ENCODE measurements around the gene SFRP4.

DNA sequence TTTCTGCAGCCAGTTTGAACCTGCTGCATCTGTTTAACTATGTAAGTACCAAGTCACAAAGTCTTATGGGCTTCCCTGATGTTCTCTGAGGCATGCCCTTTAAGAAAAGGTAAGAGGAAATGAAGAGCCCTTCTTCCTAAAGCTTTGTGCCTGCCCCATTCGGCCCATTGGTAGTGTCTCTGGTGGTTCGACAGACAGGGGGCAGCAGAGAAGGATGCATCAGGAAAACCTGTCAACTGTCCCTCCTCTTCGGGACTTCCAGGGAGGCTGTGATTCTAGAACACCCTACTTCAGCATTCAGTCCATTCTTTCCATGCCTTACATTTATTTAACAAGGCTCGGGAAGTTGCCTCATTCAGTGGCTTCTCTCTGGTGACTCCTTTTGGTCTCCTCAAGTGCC lies 1.9 kb upstream of the SFRP4 start:
- TF ChIP-seq, protein P1, sequence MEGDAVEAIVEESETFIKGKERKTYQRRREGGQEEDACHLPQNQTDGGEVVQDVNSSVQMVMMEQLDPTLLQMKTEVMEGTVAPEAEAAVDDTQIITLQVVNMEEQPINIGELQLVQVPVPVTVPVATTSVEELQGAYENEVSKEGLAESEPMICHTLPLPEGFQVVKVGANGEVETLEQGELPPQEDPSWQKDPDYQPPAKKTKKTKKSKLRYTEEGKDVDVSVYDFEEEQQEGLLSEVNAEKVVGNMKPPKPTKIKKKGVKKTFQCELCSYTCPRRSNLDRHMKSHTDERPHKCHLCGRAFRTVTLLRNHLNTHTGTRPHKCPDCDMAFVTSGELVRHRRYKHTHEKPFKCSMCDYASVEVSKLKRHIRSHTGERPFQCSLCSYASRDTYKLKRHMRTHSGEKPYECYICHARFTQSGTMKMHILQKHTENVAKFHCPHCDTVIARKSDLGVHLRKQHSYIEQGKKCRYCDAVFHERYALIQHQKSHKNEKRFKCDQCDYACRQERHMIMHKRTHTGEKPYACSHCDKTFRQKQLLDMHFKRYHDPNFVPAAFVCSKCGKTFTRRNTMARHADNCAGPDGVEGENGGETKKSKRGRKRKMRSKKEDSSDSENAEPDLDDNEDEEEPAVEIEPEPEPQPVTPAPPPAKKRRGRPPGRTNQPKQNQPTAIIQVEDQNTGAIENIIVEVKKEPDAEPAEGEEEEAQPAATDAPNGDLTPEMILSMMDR (conservative IDR thresholded peaks at IDR 0.05; ENCODE audit: low read depth, low read length), result 0 out of 2 replicates have a peak, but pooled peaks have one; percentile 19
- no peak for TF ChIP-seq EZH2phosphoT487 (IDR thresholded peaks at IDR 0.05; ENCODE audit: borderline replicate concordance, low read length)

Measured in PC-3 (cell line).